H1 (cell line): ENCODE measurements around the gene PROM2.

Experiments used
- EZH2 ChIP-seq: fragments of 200-600 bp; sonication (generic); IDR thresholded peaks from 2 replicates; pipeline ENCODE4 v1.7.1; 2012; ENCODE audit warnings: low read depth, mild to moderate bottlenecking, moderate library complexity, low read length, inconsistent platforms; ENCODE audit not compliant: severe bottlenecking
- KDM1A ChIP-seq: fragments of 200-600, 300-600 bp; sonication (generic); IDR thresholded peaks from 2 replicates; pipeline ENCODE4 v1.7.1; 2016; ENCODE audit warnings: mild to moderate bottlenecking, low read length, borderline replicate concordance
- MAX ChIP-seq: IDR thresholded peaks from 2 replicates; pipeline ENCODE4 v1.6.1; 2012; ENCODE audit warnings: inconsistent platforms
- POLR2AphosphoS5 ChIP-seq: IDR thresholded peaks from 2 replicates; pipeline ENCODE4 v1.6.1; 2011; ENCODE audit warnings: low read depth, low read length
- SP2 ChIP-seq: IDR thresholded peaks from 2 replicates; pipeline ENCODE4 v1.6.1; 2012; ENCODE audit warnings: mild to moderate bottlenecking, low read length, inconsistent platforms
- TBP ChIP-seq: IDR thresholded peaks from 2 replicates; pipeline ENCODE4 v1.6.1; 2011; ENCODE audit warnings: low read depth, low read length, improper control_type of control experiment
- TF ChIP-seq, protein P1 (sequence below), 3 experiments: IDR thresholded peaks; 1 replicate in 2 of 3; 2 replicates in 1 of 3; pipeline versions ENCODE4 v1.5.1 to v1.6.1; 2011; ENCODE audit warnings: low read length in 3 of 3, mild to moderate bottlenecking in 3 of 3, inconsistent platforms in 2 of 3, low read depth in 1 of 3, moderate library complexity in 1 of 3; ENCODE audit not compliant: insufficient read depth in 1 of 3; ENCODE audit errors: control extremely low read depth in 1 of 3

GRCh38 chr2:95273566-95274290, 521 bp upstream of the PROM2 start:
- no peak for TF ChIP-seq KDM1A
- no peak for TF ChIP-seq POLR2AphosphoS5
- no peak for TF ChIP-seq EZH2
- no peak for TF ChIP-seq TBP
- no peak for TF ChIP-seq SP2
- TF ChIP-seq, protein P1, sequence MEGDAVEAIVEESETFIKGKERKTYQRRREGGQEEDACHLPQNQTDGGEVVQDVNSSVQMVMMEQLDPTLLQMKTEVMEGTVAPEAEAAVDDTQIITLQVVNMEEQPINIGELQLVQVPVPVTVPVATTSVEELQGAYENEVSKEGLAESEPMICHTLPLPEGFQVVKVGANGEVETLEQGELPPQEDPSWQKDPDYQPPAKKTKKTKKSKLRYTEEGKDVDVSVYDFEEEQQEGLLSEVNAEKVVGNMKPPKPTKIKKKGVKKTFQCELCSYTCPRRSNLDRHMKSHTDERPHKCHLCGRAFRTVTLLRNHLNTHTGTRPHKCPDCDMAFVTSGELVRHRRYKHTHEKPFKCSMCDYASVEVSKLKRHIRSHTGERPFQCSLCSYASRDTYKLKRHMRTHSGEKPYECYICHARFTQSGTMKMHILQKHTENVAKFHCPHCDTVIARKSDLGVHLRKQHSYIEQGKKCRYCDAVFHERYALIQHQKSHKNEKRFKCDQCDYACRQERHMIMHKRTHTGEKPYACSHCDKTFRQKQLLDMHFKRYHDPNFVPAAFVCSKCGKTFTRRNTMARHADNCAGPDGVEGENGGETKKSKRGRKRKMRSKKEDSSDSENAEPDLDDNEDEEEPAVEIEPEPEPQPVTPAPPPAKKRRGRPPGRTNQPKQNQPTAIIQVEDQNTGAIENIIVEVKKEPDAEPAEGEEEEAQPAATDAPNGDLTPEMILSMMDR (IDR thresholded peaks at IDR 0.05; ENCODE audit: control extremely low read depth in 1 of 3, insufficient read depth in 1 of 3, low read depth in 1 of 3, low read length in 3 of 3): no peak
- no peak for TF ChIP-seq MAX
